Measurements from ENCODE around the gene PHOX2B. TPM values are rescaled to one million over a fixed set of nuclear protein-coding genes. Genes with fewer than 3 reads are reported as not detected.

The PHOX2B gene
- total and polyA plus RNA-seq, 9 of the 15 experiments (the other 6 are each of a cell fraction or from before 2014, with no cell fraction given): not detected

- no peak overlapping the region for H3K27ac ChIP-seq (ENCODE audit: extremely low read depth, low read depth, low read length)
- in situ Hi-C loops (cut with MboI): no loop called here
- no peak overlapping the region for H3K4me3 ChIP-seq
- no peaks in the 10 kb centered on the region for H3K4me1 ChIP-seq (replicated peaks in 1 of 2; ENCODE audit: control insufficient read depth in 2 of 2, insufficient read depth in 2 of 2, low read length in 2 of 2)
- intact Hi-C loops (cut with micrococcal nuclease): no loop called here
- H3K9me3 ChIP-seq (replicated peaks; ENCODE audit: control insufficient read depth, insufficient read depth, low read depth, low read length): no peaks in the 10 kb centered on the region
- whole genome bisulfite sequencing (ENCODE audit: insufficient coverage, low coverage, missing lambda C conversion rate): 3% methylated on average over 4 of the region's 4 CpGs
- H3K9ac ChIP-seq (ENCODE audit: insufficient read depth in 1 of 2, low read depth in 2 of 2, low read length in 2 of 2): no peak overlapping the region
- no peaks in the 10 kb centered on the region for H3K36me3 ChIP-seq (ENCODE audit: control insufficient read depth, insufficient read depth, low read length)
- H3K79me2 ChIP-seq (ENCODE audit: control insufficient read depth, insufficient read depth, low read length): no peaks in the 10 kb centered on the region
- BruUV-seq (replicated peaks): no TSS peak
- FAIRE-seq (no peak), ATAC-seq (no peak), DNase-seq (ENCODE audit: extremely low read depth in 1 of 4, low spot score in 3 of 4) (no peak)
- no peaks in the 10 kb centered on the region for H3K27me3 ChIP-seq (ENCODE audit: control insufficient read depth in 2 of 2, insufficient read depth in 2 of 2, low read length in 2 of 2)
- CTCF ChIA-PET (ENCODE audit: low intra/inter-chr PET ratio): no interaction called here
- no peaks in the 10 kb centered on the region for H4K20me1 ChIP-seq (replicated peaks; ENCODE audit: control insufficient read depth, insufficient read depth, low read length)
- POLR2A ChIA-PET: interaction anchor here (0.7 kb wide), 1 partner anchor 228 kb away, joined by 3 read pairs; no protein-coding TSS in a partner anchor
- TF ChIP-seq CSDE1 (IDR thresholded peaks at IDR 0.05): no peak
- no peak for TF ChIP-seq RFX5 (IDR thresholded peaks at IDR 0.05; ENCODE audit: low read depth, low read length)
- no peak for TF ChIP-seq ZC3H8 (IDR thresholded peaks at IDR 0.05)
- no peak for TF ChIP-seq ZSCAN32 (CRISPR knock-in tag; IDR thresholded peaks at IDR 0.05)
- H3K9me1 ChIP-seq (ENCODE audit: control insufficient read depth, insufficient read depth, low read length): no peaks in the 10 kb centered on the region
- no peak overlapping the region for H3K4me2 ChIP-seq (ENCODE audit: insufficient read depth, low read length)
- no peak overlapping the region for H2AFZ ChIP-seq (ENCODE audit: low read depth, low read length)
Observed at GRCh38 chr4:41727861-41728572, 20.5 kb downstream of the PHOX2B start.

GRCh38 chr4:41725254-41725653 is 23.3 kb downstream of the PHOX2B start:
- POLR2A ChIA-PET: no interaction called here
- Histone ChIP-seq H3K4me3 (no peak overlapping the region), H3K9me3 (replicated peaks; ENCODE audit: control insufficient read depth, insufficient read depth, low read depth, low read length) (no peaks in the 10 kb centered on the region), H3K79me2 (ENCODE audit: control insufficient read depth, insufficient read depth, low read length) (no peaks in the 10 kb centered on the region), H3K27ac (ENCODE audit: extremely low read depth, low read depth, low read length) (no peak overlapping the region), H3K4me2 (ENCODE audit: insufficient read depth, low read length) (no peak overlapping the region), H2AFZ (ENCODE audit: low read depth, low read length) (no peak overlapping the region), H3K9ac (ENCODE audit: insufficient read depth in 1 of 2, low read depth in 2 of 2, low read length in 2 of 2) (no peak overlapping the region), H3K4me1 (replicated peaks in 1 of 2; ENCODE audit: control insufficient read depth in 2 of 2, insufficient read depth in 2 of 2, low read length in 2 of 2) (no peaks in the 10 kb centered on the region), H3K36me3 (ENCODE audit: control insufficient read depth, insufficient read depth, low read length) (no peaks in the 10 kb centered on the region), H3K9me1 (ENCODE audit: control insufficient read depth, insufficient read depth, low read length) (no peaks in the 10 kb centered on the region), H3K27me3 (ENCODE audit: control insufficient read depth in 2 of 2, insufficient read depth in 2 of 2, low read length in 2 of 2) (no peaks in the 10 kb centered on the region), H4K20me1 (replicated peaks; ENCODE audit: control insufficient read depth, insufficient read depth, low read length) (no peaks in the 10 kb centered on the region)
- in situ Hi-C loops (cut with MboI) (no loop called here), intact Hi-C loops (cut with micrococcal nuclease) (no loop called here)
- DNase-seq (ENCODE audit: extremely low read depth in 1 of 4, low spot score in 3 of 4) (peak in 2 of 4 experiments; percentile 35 to 37), ATAC-seq (no peak), FAIRE-seq (no peak)
- WGBS (ENCODE audit: insufficient coverage, low coverage, missing lambda C conversion rate): 0% methylated on average over 1 of the region's 1 CpG
- CTCF ChIA-PET (ENCODE audit: low intra/inter-chr PET ratio): no interaction called here
- BruUV-seq (replicated peaks): no TSS peak
- 0 out of 2 replicates have a peak, but pooled peaks have one; percentile 34 for TF ChIP-seq CBX5 (IDR thresholded peaks at IDR 0.05; ENCODE audit: borderline replicate concordance, low read depth)
- TF ChIP-seq HNRNPH1 (optimal IDR thresholded peaks at IDR 0.05; ENCODE audit: low read depth, low read length): no peak
- no peak for TF ChIP-seq ZBTB9 (CRISPR knock-in tag; IDR thresholded peaks at IDR 0.05)
- TF ChIP-seq ZBTB7A (IDR thresholded peaks at IDR 0.05; ENCODE audit: borderline replicate concordance, control insufficient read depth, low read depth, low read length): no peak
- TF ChIP-seq RAD21 (CRISPR knock-in tag; conservative IDR thresholded peaks at IDR 0.05 in 1 of 2, IDR thresholded peaks at IDR 0.05 in 1 of 2): 0 out of 4 replicates have a peak, but pooled peaks have one; percentile 8 to 16
- peak in 1 of 3 experiments; percentile 23; a peak in 1 of 6 replicates for TF ChIP-seq CTCF (IDR thresholded peaks at IDR 0.05 in 2 of 3, conservative IDR thresholded peaks at IDR 0.05 in 1 of 3; ENCODE audit: insufficient read depth in 2 of 3, low read depth in 1 of 3, low read length in 3 of 3)
